Measurements from ENCODE around the gene HAUS5.
A peak's percentile ranks its signal among the peaks of the same experiment; 100 is the strongest.

The HAUS5 gene

GRCh38 chr19:35569281-35569781 lies 43.2 kb upstream of the HAUS5 start:
- DNase-seq (ENCODE audit: low read depth), result no peak
- H3K4me3 ChIP-seq (ENCODE audit: control insufficient read depth, low read depth, low read length), result no peak overlapping the region

DNA sequence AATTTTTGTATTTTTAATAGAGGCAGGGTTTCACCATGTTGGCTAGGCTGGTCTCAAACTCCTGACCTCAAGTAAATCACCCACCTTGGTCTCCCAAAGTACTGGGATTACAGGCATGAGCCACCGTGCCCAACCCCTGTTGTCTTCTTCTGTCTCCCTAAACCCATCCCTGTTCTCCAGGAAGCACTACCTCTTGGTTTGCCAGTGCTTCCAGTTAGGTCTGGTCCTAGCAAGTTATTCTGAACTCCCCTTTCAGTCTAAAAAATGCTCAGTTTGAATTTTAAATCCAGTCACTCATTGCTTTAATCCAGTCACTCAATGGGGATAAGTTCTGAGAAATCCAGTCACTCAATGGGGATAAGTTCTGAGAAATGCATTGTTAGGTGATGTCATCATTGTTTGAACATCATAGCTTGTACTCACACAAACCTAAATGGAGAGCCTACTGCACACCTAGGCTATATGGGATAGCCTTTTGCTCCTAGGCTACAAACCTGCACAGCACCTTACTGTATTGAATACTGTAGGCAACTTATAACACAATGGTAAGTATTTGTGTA lies 41.0 kb upstream of the HAUS5 start:
- H3K4me3 ChIP-seq (ENCODE audit: control insufficient read depth, low read depth, low read length), result no peak overlapping the region
- no peak for DNase-seq (ENCODE audit: low read depth)
- TF ChIP-seq CTCF (conservative IDR thresholded peaks at IDR 0.05; ENCODE audit: control insufficient read depth, insufficient read depth, low read depth, low read length), result no peak

More at GRCh38 chr19:35569281-35569781, 43.2 kb upstream of the HAUS5 start:
- TF ChIP-seq CTCF (conservative IDR thresholded peaks at IDR 0.05; ENCODE audit: control insufficient read depth, insufficient read depth, low read depth, low read length), result no peak

DNA sequence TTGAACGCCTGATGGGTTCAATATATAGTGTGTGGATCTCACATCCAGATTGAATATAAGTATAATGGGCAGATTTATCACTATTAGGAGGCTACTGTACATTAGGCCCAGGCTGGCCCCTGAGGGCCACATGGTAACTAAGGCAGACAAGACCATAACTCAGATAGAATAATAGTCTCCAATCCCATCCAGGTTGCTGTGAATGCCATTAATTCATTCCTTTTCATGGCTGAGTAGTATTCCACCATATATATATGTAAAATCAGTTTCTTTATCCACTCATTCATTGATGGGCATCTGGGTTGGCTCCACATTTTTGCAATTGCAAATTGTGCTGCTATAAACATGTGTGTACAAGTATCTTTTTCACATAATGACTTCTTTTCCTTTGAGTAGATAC lies 34.6 kb upstream of the HAUS5 start:
- no peak for DNase-seq (ENCODE audit: low read depth)
- TF ChIP-seq CTCF (conservative IDR thresholded peaks at IDR 0.05; ENCODE audit: control insufficient read depth, insufficient read depth, low read depth, low read length), result no peak
- no peak overlapping the region for H3K4me3 ChIP-seq (ENCODE audit: control insufficient read depth, low read depth, low read length)

DNA sequence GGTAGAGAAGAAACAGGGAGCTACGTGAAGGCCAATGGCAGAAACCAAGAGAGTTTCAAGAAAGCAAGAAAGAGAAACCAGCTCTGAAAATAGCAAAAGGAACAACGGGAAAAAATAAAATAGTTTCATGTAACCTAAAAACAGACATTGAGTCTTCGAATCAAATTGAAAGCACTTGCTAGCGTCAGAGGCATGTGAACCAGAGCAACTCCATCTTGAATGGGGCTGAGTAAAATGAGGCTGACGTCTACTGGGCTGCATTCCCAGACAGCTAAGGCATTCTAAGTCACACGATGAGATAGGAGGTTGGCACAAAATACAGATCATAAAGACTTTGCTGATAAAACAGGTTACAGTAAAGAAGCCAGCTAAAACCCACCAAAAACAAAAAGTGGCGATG lies 33.8 kb upstream of the HAUS5 start:
- no peak for TF ChIP-seq CTCF (conservative IDR thresholded peaks at IDR 0.05; ENCODE audit: control insufficient read depth, insufficient read depth, low read depth, low read length)
- no peak overlapping the region for H3K4me3 ChIP-seq (ENCODE audit: control insufficient read depth, low read depth, low read length)
- no peak for DNase-seq (ENCODE audit: low read depth)

GRCh38 chr19:35582760-35583159 lies 29.8 kb upstream of the HAUS5 start:
- TF ChIP-seq CTCF (conservative IDR thresholded peaks at IDR 0.05; ENCODE audit: control insufficient read depth, insufficient read depth, low read depth, low read length), result no peak
- H3K4me3 ChIP-seq (ENCODE audit: control insufficient read depth, low read depth, low read length), result no peak overlapping the region
- no peak for DNase-seq (ENCODE audit: low read depth)

- no peak for TF ChIP-seq CTCF (conservative IDR thresholded peaks at IDR 0.05; ENCODE audit: control insufficient read depth, insufficient read depth, low read depth, low read length)
- no peak within 1 kb of the TSS for H3K4me3 ChIP-seq (ENCODE audit: control insufficient read depth, low read depth, low read length)
- DNase-seq (ENCODE audit: low read depth), result peak; percentile 7
Observed at GRCh38 chr19:35585848-35586247, 26.7 kb upstream of the HAUS5 start, which contains the start of gene PMIS2. PMIS2 (plus strand) TSS chr19:35586173; CDS start chr19:35586260, 87 bp downstream.

Data from fibroblast of mammary gland (primary cell).